IMR-90 (cell line): ENCODE data around the gene NOD2. TPM values are rescaled to one million over a fixed set of nuclear protein-coding genes. Genes with fewer than 3 reads are reported as not detected.

Source experiments
- CHD1 ChIP-seq: IDR thresholded peaks from 2 replicates; pipeline ENCODE4 v1.6.1; 2012; ENCODE audit warnings: low read depth, low read length, improper control_type of control experiment
- MAFK ChIP-seq: IDR thresholded peaks from 2 replicates; pipeline ENCODE4 v1.6.1; 2012; ENCODE audit warnings: low read depth, low read length, improper control_type of control experiment
- POLR2A ChIP-seq: IDR thresholded peaks from 2 replicates; pipeline ENCODE4 v1.6.1; 2012; ENCODE audit warnings: mild to moderate bottlenecking, low read depth, low read length
- RFX5 ChIP-seq: IDR thresholded peaks from 2 replicates; pipeline ENCODE4 v1.8.0; 2012; ENCODE audit warnings: low read depth, mild to moderate bottlenecking, low read length, moderate library complexity
- polyA plus RNA-seq, 3 experiments: library from polyadenylated mRNA; depleted of rRNA; stranded (reverse); fragments of >200 nt; gene quantifications; 2 replicates each; pipeline ENCODE4 v1.2.3, GENCODE V29; 2012; ENCODE audit warnings: low replicate concordance in 1 of 3
- total RNA-seq: library from RNA; depleted of rRNA; stranded (reverse); fragments of >200 nt; gene quantifications from 2 replicates; pipeline ENCODE4 v1.2.3, GENCODE V29; 2012
- TF ChIP-seq, protein P1 (sequence below): fragments of 150-350 bp; IDR thresholded peaks from 2 replicates; pipeline ENCODE4 v1.6.1; 2016; ENCODE audit warnings: low read depth, mild to moderate bottlenecking, low read length, moderate library complexity, borderline replicate concordance

Gene NOD2
- total and polyA plus RNA-seq, 2 of the 4 experiments (the other 2 are of a cell fraction), result not detected

DNA sequence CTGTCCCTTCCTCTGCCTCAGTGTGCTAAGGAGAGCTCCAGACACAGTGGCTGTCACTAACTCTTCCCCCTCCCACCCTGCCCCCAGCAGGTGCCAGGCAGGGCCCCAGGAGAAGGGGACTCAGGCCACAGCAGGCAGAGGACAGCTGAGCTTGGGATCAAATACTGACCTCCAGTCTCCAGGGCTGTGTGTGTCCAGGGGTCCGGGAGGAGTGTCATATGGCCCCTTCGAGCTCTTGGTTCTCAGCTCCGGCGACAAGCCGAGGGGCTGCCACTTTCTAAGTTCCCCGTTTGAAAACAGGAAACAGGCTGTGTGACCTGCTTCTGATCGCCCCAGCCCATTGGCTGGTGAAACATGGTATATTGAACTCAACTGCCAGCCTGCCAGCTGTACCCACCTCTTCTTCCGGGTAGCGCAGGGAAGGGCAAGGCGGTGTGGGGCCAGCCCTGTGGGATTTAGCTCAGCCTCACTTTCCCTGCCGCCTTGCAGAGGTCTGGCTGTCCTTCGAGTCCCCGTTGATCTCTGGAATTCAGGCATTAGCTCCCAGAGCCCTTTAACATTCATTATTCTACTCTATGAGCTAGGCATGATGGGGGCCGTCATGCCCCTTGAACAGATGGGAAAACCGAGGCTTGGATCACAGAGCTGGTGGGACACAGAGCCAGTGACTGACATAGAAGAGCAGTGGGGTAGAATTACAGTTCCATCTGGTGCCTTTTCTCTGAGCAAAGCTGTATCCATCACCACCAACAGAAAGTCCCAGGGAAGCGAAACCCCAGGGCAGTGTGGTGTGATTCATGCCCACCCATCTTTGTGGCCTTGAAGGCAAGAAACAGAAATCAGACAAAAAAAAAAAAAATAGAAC lies 12.2 kb upstream of the NOD2 start, which contains the start of gene SNX20 (continued):
- TF ChIP-seq MAFK (no peak), RFX5 (no peak), POLR2A (no peak), CHD1 (no peak)
- TF ChIP-seq, protein P1, sequence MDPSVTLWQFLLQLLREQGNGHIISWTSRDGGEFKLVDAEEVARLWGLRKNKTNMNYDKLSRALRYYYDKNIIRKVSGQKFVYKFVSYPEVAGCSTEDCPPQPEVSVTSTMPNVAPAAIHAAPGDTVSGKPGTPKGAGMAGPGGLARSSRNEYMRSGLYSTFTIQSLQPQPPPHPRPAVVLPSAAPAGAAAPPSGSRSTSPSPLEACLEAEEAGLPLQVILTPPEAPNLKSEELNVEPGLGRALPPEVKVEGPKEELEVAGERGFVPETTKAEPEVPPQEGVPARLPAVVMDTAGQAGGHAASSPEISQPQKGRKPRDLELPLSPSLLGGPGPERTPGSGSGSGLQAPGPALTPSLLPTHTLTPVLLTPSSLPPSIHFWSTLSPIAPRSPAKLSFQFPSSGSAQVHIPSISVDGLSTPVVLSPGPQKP, result no peak
